Measurements from ENCODE around the gene NDFIP1.

- no peak for TF ChIP-seq CTCF (tag by site-specific recombination; IDR thresholded peaks at IDR 0.05)
- TF ChIP-seq KLF9 (tag by site-specific recombination; IDR thresholded peaks at IDR 0.05; ENCODE audit: low read depth), result no peak
- TF ChIP-seq YY1 (tag by site-specific recombination; IDR thresholded peaks at IDR 0.05), result no peak
- no peak for TF ChIP-seq ZNF133 (tag by site-specific recombination; IDR thresholded peaks at IDR 0.05)
- TF ChIP-seq INSM2 (tag by site-specific recombination; IDR thresholded peaks at IDR 0.05), result no peak
- TF ChIP-seq ZNF747 (tag by site-specific recombination; IDR thresholded peaks at IDR 0.05), result no peak
- TF ChIP-seq ZNF423 (tag by site-specific recombination; IDR thresholded peaks at IDR 0.05), result no peak
- no peak for TF ChIP-seq ZNF157 (tag by site-specific recombination; IDR thresholded peaks at IDR 0.05)
- TF ChIP-seq SETDB1 (IDR thresholded peaks at IDR 0.05; ENCODE audit: insufficient read length, low read length), result no peak
- TF ChIP-seq ZNF19 (tag by site-specific recombination; IDR thresholded peaks at IDR 0.05; ENCODE audit: low read depth), result no peak
- no peak for TF ChIP-seq ZNF416 (tag by site-specific recombination; IDR thresholded peaks at IDR 0.05)
- no peak for TF ChIP-seq ZNF174 (tag by site-specific recombination; IDR thresholded peaks at IDR 0.05)
- no peak for TF ChIP-seq ZSCAN18 (tag by site-specific recombination; IDR thresholded peaks at IDR 0.05)
Measured at GRCh38 chr5:142096382-142096781, 12.2 kb upstream of the NDFIP1 start.

Data from HEK293 (cell line).